HL-60/S4 treated with phorbol 12-myristate 13-acetate at 8.2 ng/mL for 4 days and 3 days (cell line): ENCODE data around the gene SFMBT2.
"Not testable (repeated sequence)": the region's sequence is repeated elsewhere in the genome, so short reads cannot be mapped to it uniquely, and the experiment has no call there.

Experiments used
- in situ Hi-C: fragments of 300-500 bp; cut with MboI; formaldehyde crosslinking; loops from 2 replicates; pipeline ENCODE4 v1.15.0; 2022; ENCODE audit warnings: low sequenced_read_pairs

SFMBT2 gene

DNA sequence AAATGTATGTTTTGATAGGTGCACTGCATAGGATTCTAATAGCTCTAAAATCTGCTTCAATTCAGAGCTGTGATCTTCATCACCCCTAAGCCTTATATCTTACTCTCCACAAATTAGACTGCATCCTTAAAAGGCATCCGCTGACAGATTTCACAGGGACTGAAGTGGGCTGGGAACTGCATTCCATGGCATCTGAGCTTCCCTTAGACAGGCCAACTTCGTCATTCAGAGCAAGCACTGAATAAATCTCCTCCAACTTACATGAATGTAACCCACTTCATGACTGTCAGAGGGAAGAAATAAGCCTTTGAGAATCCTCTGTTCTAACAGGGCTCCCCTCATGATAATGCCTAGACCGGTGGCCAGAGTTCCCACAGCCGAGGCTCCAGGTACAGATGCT, 71.3 kb downstream of the SFMBT2 start:
- in situ Hi-C loops: no loop called here

DNA sequence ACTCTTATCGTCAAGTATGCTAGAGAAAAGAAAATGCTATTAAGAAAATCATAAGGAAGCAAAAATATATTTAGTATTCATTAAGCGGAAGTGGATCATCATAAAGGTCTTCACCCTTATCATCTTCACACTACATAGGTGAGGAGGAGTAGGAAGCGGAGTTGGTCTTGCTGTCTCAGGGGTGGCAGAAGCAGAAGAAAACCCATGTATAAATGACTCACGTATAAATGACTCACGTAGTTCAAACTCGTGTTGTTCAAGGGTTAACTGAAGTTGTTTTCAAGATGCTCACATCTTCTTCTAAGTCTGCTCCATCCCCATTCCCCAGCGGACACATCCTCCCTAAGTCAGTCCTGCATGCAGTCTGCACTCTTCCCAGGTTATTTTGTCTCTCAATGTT, 72.4 kb downstream of the SFMBT2 start:
- in situ Hi-C loops: no loop called here

DNA sequence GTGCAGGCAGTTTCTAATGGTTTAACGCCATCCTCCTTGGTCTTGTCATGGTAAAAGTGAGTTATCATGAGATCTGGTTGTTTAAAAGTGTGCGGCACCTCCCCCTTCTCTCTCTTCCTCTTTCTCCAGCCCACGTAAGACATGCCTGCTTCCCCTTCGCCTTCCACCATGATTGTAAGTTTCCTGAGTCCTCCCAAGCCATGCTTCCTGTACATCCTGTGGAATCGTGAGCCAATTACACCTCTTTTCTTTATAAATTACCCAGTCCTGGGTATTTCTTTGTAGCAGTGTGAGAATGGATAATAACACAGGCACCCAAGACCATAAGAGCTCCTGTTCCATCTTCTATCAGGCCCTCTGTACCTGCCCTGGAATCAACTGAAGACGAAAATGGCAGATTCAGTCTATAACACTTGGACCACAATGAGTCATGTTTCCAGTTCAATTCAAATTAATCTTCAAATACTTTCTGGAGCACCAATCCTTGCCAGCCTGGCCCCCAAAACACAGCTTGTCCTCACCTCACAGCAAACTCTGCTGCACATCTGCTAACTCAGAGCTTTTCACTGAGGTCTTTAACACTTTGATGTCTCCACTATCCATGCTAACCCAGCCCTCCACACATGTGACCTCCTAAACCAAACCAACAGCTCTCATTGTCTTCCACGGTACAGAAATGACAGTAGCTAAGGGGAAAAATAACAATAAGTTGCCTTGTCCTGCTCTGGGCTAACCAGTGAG, 73.2 kb downstream of the SFMBT2 start:
- in situ Hi-C loops: no loop called here

DNA sequence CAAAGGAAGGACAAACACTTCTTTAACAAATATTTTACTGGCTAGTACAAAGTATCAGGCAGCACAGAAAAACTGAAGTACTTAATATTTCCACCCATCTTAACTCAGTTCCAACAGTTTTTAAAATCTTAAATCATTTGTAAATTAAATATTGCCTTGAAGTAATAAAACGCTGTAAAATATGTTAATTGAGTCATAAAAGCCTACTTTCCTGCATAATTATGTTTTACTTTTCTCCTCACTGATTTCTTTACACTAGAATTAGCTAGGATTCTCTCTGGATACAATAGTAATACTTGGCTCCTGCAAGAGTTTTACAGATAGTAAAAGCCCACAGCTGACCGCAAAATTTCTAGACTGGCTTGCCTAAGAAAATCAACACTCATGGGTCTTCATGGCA, 74.9 kb downstream of the SFMBT2 start:
- in situ Hi-C loops: no loop called here

DNA sequence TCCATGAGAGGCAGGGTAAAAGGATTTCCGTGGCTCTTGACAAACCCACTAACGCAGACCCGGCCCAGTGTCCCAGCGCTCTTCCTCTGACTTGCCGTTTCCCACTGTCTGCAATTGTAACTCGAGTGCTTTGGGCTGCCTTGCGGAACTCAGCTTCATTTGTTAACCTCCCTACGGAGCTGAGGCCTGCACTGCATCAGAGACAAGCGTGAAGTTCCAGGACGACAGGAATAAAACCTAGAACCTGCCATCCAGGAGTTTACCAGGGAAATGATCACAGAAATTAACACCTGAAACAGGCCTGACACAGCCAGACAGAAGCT, 76.2 kb downstream of the SFMBT2 start:
- in situ Hi-C loops: no loop called here

DNA sequence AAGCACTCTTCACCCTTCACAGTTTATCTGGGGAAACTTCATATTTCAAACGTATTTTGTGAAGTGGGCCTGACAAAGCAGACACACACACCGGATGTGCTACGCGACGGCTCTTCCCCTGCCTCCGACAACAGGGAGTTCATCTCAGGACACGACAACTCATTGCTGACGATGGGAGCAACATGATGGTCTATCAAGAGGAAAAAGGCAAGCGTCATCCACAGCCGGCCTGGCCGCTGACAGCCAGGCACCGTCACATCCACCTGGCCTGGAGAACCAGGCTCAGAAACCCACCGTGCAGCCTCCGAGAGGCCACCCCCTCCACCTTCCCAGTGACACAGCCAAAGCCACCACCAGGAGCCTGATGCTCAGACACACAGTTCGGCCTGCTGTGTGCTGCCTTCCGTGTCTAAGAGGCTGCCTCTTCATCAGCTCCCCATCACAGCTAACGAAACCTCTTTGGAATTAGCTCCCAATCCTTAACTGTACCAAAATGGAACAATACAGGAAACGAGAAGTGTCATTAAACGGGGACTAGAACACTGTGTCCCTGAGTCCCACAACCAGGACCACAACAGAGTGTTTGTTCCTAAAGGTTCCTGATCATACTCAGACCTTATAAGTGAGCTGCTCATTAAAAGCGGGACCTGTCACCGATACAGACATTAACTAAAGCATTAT, 76.7 kb downstream of the SFMBT2 start:
- in situ Hi-C loops: no loop called here

DNA sequence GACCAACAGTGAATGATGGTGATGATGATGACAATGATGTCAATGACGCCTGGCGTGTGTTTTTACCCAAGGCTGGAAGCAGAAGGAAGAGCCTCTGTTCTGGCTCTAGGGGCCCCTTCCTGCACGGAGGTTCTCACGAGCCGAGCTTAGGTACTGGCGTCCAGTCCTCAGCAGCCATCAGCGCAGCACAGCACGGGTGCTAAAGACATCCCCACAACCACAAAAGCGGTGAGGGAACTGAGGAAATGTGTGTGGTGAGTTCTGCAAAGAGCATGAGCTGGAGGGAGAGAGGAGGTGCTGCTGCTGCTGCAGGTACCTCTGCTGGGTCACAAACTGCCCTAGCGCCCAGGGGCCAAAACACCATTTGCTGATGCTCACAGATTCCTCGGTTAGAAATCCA, 81.6 kb downstream of the SFMBT2 start:
- in situ Hi-C loops: no loop called here

DNA sequence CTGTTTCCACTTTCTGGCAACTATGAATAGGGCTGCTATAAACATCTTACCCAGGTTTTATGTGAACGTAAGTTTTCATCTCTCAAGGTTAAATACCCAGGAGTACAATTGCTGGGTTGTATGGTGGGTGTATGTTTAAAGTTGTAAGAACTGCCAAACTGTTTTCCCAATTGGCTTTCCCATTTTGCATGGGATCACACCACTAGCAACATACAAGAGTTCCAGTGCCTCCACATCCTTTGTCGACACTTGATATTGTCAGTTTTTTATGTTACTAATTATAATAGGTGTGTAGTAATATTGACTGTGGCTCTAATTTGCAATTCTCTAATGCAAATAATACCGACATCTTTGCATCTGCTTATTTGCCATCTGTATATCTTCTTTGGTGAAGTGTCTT, 82.9 kb downstream of the SFMBT2 start:
- in situ Hi-C loops: no loop called here

DNA sequence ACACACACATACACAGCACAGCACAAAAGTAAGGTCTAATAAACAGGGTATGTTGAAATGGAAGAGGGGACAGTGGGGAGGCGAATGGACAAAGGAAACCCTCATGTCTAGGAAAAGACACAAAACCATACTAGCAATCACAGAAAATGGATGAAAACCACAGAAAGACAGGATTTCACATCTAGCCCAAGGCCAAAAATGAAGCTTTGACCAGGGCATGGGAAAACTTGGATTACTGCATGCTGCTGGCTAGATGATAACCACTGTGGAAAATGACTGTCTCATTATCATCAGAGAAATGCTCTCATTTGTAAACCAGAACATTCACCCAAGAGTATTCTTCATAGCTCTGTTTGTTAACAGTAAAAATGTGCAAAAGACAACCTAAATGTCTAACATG, 88.2 kb downstream of the SFMBT2 start:
- in situ Hi-C loops: no loop called here

DNA sequence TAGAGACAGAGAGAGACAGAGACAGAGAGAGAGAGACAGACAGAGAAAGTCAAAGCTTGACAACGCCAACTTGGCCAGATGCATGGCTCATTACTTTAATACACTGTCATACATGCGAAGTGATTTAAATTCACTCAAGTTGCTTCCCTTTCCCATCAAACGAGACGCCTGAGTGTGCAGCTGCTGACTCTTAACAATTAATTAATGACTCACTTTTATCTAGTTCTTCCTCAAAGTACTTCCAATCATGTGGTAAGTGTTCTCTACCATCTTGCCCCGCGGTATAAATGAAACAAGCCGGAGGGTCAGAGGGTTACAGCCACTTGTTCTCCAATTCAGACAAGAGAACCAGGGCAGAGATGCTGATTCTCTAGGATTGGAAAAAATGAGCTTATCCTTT, 90.8 kb downstream of the SFMBT2 start:
- in situ Hi-C loops: no loop called here

DNA sequence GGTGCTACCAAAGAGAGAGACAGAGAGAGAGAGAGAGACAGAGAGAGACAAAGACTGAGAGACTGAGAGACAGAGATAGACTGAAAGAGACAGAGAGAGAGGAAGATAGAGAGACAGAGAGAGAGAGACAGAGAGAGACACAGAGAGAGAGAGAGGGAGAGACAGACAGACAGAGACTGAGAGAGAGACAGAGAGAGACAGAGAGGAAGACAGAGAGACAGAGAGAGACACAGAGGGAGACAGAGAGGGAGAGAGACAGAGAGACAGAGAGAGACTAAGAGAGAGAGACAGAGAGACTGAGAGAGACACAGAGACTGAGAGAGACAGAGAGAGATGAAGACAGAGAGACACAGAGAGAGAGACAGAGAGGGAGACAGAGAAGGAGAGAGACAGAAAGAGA, 91.2 kb downstream of the SFMBT2 start:
- in situ Hi-C loops: no loop called here

DNA sequence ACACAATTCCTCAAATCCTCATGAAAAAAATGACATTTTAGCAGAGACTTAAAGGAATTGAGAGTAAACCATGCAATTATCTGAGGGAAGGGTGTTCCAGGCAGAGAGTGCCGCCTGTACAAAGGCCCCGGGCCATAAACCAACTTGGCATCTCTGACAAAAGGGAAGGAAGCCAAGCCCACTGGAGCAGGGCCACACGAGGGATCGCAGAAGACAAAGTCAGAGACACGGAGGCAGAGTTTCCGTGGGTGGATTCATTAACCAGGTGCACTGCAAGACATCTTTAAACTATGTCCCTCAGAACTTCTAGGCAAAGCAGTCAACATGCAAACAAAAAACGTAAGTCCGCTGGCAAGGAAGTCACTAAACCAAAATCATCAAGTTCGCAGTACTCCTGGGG, 92.0 kb downstream of the SFMBT2 start:
- in situ Hi-C loops: no loop called here

DNA sequence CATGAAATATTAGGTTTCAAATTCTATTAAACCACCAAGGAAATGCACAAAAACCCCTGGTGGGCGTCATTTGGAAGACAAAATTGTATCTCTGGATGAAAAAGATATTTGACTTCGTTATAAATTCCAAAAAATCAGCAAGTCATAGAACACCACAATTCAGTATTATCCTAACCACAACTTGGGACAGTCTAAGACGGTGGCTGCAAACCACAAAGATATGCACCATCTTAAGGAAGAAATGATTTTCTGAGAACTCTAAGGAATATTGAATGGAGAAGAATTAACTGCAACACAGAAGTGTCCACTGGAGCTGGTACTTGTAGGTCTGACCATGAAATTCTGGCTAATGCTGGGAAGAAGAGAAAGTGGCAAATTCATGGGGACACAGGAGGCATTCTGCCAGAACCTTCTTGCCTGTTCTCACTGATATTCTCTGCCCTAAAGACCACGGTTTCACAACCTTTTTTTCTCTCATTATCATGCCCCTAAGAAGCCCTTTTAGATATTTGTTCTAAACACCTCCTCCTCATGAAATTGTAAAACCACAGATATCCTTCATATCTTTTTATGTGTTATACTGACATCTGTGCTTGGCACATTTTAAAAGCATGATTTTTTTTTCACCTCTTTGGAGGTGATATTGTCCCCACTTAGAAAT, 92.9 kb downstream of the SFMBT2 start:
- in situ Hi-C loops: no loop called here

DNA sequence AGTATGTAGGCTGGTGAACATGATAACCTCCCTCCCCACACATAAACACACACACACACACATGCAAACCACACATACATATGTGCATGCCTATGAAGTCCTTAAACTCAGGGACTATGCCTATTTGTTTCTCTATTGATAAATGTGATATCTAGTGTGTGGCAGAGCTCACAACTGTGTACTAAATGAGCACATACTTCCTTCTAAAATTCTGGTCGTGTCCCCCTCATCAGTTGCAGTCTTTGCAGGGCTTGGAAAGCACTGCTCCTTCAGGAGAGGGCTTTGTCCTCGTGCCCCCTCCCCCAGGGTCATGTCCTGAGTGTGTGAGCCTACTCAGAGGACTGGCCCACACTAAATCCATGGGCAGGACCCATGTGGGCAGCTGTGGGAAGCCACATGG, 94.0 kb downstream of the SFMBT2 start:
- in situ Hi-C loops: no loop called here

DNA sequence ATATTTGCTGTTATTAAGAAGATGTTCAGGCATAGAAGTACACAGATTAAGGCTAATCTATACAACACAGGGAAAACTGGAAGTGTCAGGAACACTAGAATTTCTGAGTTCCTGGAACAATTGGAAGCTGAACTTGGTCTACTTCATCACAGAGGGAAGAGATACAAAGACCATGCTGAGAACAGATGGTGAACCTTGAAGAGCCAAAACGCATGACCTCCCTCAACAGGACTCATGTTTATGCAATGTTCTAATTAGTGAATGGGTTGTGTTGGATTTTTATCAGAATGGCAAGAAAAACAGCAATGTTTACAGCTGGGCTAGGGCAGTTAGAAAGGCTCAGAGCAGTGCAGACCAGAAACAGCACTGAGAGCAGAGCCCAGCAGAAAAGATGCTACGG, 94.9 kb downstream of the SFMBT2 start:
- in situ Hi-C loops: no loop called here

DNA sequence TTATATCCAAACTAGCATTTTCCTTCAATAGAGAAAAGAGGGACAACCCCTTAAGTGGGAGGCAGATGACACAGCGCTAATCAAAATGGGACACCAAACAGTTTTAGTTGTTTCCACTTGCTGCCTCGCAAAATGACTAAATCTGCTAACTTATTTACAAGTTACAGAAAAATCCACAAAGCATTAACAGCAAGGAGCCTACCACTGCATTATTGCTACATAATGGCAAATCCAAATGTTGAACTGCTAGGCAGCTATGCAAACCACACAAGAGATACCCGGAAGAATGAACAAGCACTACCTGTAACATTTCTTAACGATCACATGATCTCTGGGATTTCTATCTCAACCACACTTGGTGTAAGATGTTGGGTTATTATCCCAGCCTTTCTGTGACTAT, 96.7 kb downstream of the SFMBT2 start:
- in situ Hi-C loops: no loop called here

DNA sequence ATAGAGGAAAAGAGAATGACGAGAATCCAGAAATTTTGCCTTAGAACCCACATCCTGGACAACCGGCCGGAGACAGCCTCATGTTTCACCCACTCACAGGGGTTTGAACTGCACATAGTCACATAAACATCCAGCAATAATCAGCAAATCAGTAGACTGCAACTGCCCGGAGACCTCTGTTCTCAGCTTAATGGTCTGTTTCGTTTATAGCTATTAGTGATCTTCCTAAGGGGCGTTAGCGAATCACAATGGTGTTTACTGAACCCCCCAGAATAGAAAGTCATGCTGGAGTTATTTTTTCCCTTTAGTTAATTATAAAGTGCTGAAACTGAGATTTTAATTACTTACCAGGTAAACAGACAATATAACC, 98.4 kb downstream of the SFMBT2 start:
- in situ Hi-C loops: no loop called here

DNA sequence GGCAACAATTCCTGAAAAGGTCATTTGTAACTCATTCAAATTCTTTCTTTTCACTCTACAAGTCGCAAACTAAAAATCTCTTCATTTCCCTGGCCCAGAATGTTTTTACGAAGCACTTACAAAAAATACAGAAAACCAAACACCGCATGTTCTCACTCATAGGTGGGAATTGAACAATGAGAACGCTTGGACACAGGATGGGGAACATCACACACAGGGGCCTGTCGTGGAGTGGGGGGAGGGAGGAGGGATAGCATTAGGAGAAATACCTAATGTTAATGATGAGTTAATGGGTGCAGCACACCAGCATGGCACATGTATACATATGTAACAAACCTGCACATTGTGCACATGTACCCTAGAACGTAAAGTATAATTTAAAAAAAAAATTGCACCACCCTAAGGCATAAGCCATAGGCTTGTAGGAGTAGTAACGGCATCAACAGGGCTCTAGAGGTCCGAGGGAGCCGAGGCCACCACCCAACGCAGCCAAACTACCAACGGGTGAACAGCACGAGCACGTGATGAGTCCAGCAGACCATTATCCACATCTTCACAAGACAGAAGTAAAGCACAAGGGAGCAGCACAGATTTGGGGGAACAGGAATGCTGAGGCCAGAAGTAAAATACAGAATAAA, 98.9 kb downstream of the SFMBT2 start:
- in situ Hi-C loops: not testable (repeated sequence)

DNA sequence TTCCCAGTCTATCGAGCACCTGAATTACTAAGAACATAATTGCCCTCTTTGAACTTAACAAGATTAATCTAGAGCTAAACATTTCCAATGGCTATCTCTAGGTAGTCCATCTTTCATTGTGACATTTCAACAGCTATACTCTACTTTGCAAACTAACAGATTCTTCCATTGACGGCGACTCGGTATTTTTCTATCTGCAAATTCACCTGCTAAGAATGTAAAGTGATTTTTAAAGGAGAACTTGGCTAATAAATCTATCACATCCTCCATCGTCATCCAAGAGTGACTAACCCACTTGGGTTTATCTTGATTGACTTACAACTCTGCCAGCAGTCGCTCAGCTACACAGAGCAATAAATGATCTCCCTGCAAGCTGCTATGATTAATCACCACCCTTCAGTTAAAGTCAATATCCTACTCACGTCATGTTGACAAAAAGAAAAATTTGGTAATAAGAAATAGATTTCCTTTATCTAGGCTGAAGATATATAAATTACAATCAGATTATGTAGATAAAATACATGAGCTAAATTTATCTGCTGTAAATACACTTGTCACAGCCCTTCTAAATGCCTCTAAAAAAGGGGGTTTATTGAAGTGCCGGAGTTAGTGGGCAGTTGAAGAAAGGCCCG, 99.5 kb downstream of the SFMBT2 start:
- in situ Hi-C loops: no loop called here

DNA sequence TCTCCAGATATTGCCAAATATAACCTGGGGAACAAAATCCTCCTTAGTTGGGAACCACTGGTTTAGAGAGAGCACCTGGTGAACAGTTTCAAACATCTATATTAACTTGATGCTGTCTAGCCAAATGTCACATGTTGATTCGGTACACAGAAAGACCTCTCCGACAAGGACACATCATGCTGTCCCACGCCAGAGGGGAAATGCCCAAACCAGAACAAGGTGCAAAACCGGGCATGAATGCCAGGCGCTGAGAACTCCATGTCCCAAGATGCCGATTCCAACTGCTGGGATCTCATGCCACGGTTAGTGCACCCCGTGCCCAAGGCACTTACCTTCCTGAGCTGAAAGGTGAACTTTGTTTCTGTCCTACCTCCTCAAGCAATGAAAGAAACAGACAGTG, 100.8 kb downstream of the SFMBT2 start:
- in situ Hi-C loops: no loop called here

DNA sequence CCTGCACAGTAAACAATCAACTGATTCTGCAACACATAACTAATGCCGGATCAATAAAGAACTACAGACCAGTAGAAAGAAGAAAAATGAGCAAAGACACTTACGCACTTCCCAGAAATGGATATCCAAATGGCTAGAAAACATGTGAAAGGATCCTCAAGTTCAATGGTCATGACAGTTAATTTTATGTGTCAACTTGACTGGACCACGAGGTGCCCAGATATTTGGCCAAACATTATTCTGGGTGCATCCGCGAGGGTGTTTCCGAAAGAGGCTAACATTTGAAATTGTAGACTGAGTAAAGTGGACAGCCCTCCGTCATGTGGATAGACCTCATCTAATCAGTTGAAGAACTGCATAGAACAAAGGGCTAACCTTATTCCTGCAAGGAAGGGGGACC, 102.0 kb downstream of the SFMBT2 start:
- in situ Hi-C loops: no loop called here

DNA sequence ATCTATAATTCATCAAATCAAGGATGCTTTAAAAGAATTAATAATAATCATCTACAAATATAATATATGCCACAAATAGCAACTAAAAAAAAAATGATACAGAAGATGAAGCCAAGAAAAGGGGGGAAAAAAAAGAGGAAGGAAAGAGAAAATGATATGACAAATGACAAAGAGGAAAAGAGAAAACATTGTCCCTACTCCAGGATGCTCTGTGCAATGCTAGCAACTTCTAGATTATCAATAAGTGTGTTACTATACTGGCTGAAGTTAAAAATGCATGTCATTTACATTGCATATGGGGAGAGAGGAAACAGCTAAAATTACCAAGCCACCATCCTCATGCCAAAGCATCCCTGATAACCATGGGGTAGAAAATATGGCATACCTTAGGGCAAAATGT, 104.2 kb downstream of the SFMBT2 start:
- in situ Hi-C loops: no loop called here
